Lower leg skin (tissue), 3 donors: ENCODE measurements around the gene CDH15.

Experiments used
- CTCF ChIP-seq, 3 donors: fragments of 450-650 bp; IDR thresholded peaks; one replicate each; pipeline ENCODE4 v1.5.1; 2016; ENCODE audit warnings: antibody characterized with exemption in 3 of 3, mild to moderate bottlenecking in 3 of 3, moderate library complexity in 2 of 3
- POLR2A ChIP-seq, 2 donors: fragments of 450-650 bp; IDR thresholded peaks; one replicate each; pipeline ENCODE4 v1.6.1; 2016 to 2017; ENCODE audit warnings: antibody characterized with exemption in 2 of 2, mild to moderate bottlenecking in 1 of 2, moderate library complexity in 1 of 2

GRCh38 chr16:89217138-89217387 is 45.5 kb downstream of the CDH15 start:
- TF ChIP-seq CTCF (IDR thresholded peaks at IDR 0.05) (no peak), POLR2A (IDR thresholded peaks at IDR 0.05) (no peak)
